Gastrocnemius medialis (tissue), 4 donors: ENCODE results near the gene PAX2. TPM values are rescaled to one million over a fixed set of nuclear protein-coding genes. Genes with fewer than 3 reads are reported as not detected.

ENCODE experiments used
- ATAC-seq, 2 donors: fragments of 150-250 bp; one replicate each; pipeline ENCODE4 v1.9.1; 2016
- DNase-seq, 2 donors: peaks; one replicate each; pipeline ENCODE4 v3.0.0-alpha.2; 2019
- H3K27ac ChIP-seq, 4 donors: fragments of 200-600 bp; sonication (generic); 1 replicate in 1 of 4; 2 replicates in 3 of 4; pipeline ENCODE4 v1.5.1; 2016 to 2018; ENCODE audit warnings: mild to moderate bottlenecking in 2 of 4, moderate library complexity in 1 of 4
- H3K27me3 ChIP-seq, 3 donors: fragments of 200-600 bp; sonication (generic) in 2 of 3; 1 replicate in 1 of 3; 2 replicates in 2 of 3; pipeline versions ENCODE4 v1.5.1 to v1.6.0; 2016 to 2019; ENCODE audit warnings: mild to moderate bottlenecking in 1 of 3, moderate library complexity in 1 of 3
- H3K36me3 ChIP-seq, 2 donors: fragments of 200-600 bp; sonication (generic) in 1 of 2; one replicate each; pipeline ENCODE4 v1.5.1; 2017 to 2018
- H3K4me1 ChIP-seq, 2 donors: fragments of 200-600 bp; sonication (generic) in 1 of 2; one replicate each; pipeline ENCODE4 v1.5.1; 2016 to 2017; ENCODE audit warnings: mild to moderate bottlenecking in 2 of 2
- H3K4me3 ChIP-seq, 4 donors: fragments of 200-600 bp; sonication (generic) in 3 of 4; 1 replicate in 1 of 4; 2 replicates in 3 of 4; pipeline ENCODE4 v1.5.1; 2016 to 2019; ENCODE audit warnings: mild to moderate bottlenecking in 2 of 4
- H3K9me3 ChIP-seq, 3 donors: fragments of 200-600 bp; sonication (generic) in 2 of 3; 1 replicate in 1 of 3; 2 replicates in 2 of 3; pipeline ENCODE4 v1.5.1; 2016 to 2019
- POLR2A ChIP-seq, 2 donors: fragments of 450-650 bp; IDR thresholded peaks; one replicate each; pipeline ENCODE4 v1.6.1; 2017; ENCODE audit warnings: antibody characterized with exemption in 2 of 2, mild to moderate bottlenecking in 2 of 2, moderate library complexity in 2 of 2
- in situ Hi-C, 4 donors: fragments of 200-750 bp; cut with MboI; loops; one replicate each; pipeline versions ENCODE4 v1.15.0 to v1.8.0; 2017; ENCODE audit warnings: low sequenced_read_pairs in 4 of 4
- intact Hi-C: fragments of 100-400 bp; cut with DNase I; formaldehyde crosslinking; loops from one replicate; pipeline ENCODE4 v1.15.1; 2023; ENCODE audit warnings: low total_unique reads
- total RNA-seq, 4 donors: library from RNA; depleted of rRNA; stranded (reverse); fragments of >200 nt; gene quantifications; one replicate each; pipeline versions ENCODE4 v1.1.0 to v1.2.3, GENCODE V29; 2016
- TF ChIP-seq, protein P1 (sequence below), 5 experiments: fragments of 450-650 bp in 3 of 5; fragments of 200-600 bp in 2 of 5; sonication (generic) in 2 of 5; IDR thresholded peaks in 4 of 5; conservative IDR thresholded peaks in 1 of 5; 1 replicate in 4 of 5; 2 replicates in 1 of 5; pipeline ENCODE4 v1.5.1; 2016 to 2019; ENCODE audit warnings: antibody characterized with exemption in 5 of 5, mild to moderate bottlenecking in 3 of 5, moderate library complexity in 3 of 5

PAX2 gene
- total RNA-seq, 4 donors from 2014 or later = not detected

GRCh38 chr10:100877461-100877850 is 132.1 kb downstream of the PAX2 start:
- no peak overlapping the region for H3K4me3 ChIP-seq
- no peaks in the 10 kb centered on the region for H3K4me1 ChIP-seq
- ATAC-seq = no peak
- in situ Hi-C loops (no loop called here), intact Hi-C loops (loop anchor here (10.0 kb wide), 1 partner anchor 203 kb away; no protein-coding TSS in a partner anchor)
- H3K9me3 ChIP-seq = no peaks in the 10 kb centered on the region
- no peak for TF ChIP-seq POLR2A (IDR thresholded peaks at IDR 0.05)
- TF ChIP-seq, protein P1, sequence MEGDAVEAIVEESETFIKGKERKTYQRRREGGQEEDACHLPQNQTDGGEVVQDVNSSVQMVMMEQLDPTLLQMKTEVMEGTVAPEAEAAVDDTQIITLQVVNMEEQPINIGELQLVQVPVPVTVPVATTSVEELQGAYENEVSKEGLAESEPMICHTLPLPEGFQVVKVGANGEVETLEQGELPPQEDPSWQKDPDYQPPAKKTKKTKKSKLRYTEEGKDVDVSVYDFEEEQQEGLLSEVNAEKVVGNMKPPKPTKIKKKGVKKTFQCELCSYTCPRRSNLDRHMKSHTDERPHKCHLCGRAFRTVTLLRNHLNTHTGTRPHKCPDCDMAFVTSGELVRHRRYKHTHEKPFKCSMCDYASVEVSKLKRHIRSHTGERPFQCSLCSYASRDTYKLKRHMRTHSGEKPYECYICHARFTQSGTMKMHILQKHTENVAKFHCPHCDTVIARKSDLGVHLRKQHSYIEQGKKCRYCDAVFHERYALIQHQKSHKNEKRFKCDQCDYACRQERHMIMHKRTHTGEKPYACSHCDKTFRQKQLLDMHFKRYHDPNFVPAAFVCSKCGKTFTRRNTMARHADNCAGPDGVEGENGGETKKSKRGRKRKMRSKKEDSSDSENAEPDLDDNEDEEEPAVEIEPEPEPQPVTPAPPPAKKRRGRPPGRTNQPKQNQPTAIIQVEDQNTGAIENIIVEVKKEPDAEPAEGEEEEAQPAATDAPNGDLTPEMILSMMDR (IDR thresholded peaks at IDR 0.05 in 4 of 5, conservative IDR thresholded peaks at IDR 0.05 in 1 of 5) = no peak
- H3K36me3 ChIP-seq = no peaks in the 10 kb centered on the region
- H3K27me3 ChIP-seq = peaks cover 0 to 20% (median 0%) of the 10 kb centered on the region in 3 donors
- no peak for DNase-seq
- H3K27ac ChIP-seq = no peak overlapping the region

- Histone ChIP-seq H3K4me1 (no peaks in the 10 kb centered on the region), H3K4me3 (no peak overlapping the region), H3K36me3 (no peaks in the 10 kb centered on the region), H3K27ac (no peak overlapping the region), H3K27me3 (peaks cover 0 to 14% (median 0%) of the 10 kb centered on the region in 3 donors), H3K9me3 (no peaks in the 10 kb centered on the region)
- peak; percentile 62 to 70 for ATAC-seq
- no peak for TF ChIP-seq POLR2A (IDR thresholded peaks at IDR 0.05)
- TF ChIP-seq, protein P1 (IDR thresholded peaks at IDR 0.05 in 4 of 5, conservative IDR thresholded peaks at IDR 0.05 in 1 of 5) = peak in 3 of 5 experiments; percentile 20 to 42 (median 40)
- DNase-seq = no peak
- intact Hi-C loops = loop anchor here (2.0 to 10.0 kb wide), 2 partner anchors 204 to 318 kb away; no protein-coding TSS in a partner anchor
- in situ Hi-C loops = no loop called here
Observed at GRCh38 chr10:100878291-100878910, 133.0 kb downstream of the PAX2 start.

Other genes starting within 250 kb of the PAX2 start
- 1 to 10 TPM; 1.7 to 3.8 (median 2.1) TPM for gene SEC31B, start 225.7 kb upstream of the PAX2 start, total RNA-seq
- 100 to 1,000 TPM; 170 to 229 (median 219) TPM for gene NDUFB8, start 215.7 kb upstream of the PAX2 start, total RNA-seq
- gene HIF1AN, start 209.6 kb upstream of the PAX2 start, total RNA-seq = 10 to 100 TPM; 21.6 to 25.7 (median 24.0) TPM
- 10 to 100 TPM in 3 of 4 donors, 1 to 10 TPM in 1; 9.2 to 23.0 (median 20.1) TPM for gene SLF2, start 167.4 kb downstream of the PAX2 start, total RNA-seq
- 1 to 10 TPM in 1 of 4 donors, under 1 TPM in 3; 0.46 to 1.1 (median 0.52) TPM for gene SEMA4G, start 223.9 kb downstream of the PAX2 start, total RNA-seq
- 100 to 1,000 TPM in 1 of 4 donors, 10 to 100 TPM in 3; 83.3 to 129 (median 92.5) TPM for gene MRPL43, start 241.9 kb downstream of the PAX2 start, total RNA-seq
- 10 to 100 TPM in 2 of 4 donors, 1 to 10 TPM in 2; 8.2 to 19.8 (median 10.0) TPM for gene TWNK, start 242.0 kb downstream of the PAX2 start, total RNA-seq